ENCODE data around the gene INTS6. TPM values are rescaled to one million over a fixed set of nuclear protein-coding genes. Genes with fewer than 3 reads are reported as not detected.

The INTS6 gene
- total RNA-seq, 4 donors from 2014 or later = 33.5 to 62.0 (median 40.0) TPM

- no peak for TF ChIP-seq CTCF (IDR thresholded peaks at IDR 0.05; ENCODE audit: low read depth)
Measured at GRCh38 chr13:51440381-51440780, 12.5 kb downstream of the INTS6 start.

- no peak for TF ChIP-seq CTCF (IDR thresholded peaks at IDR 0.05; ENCODE audit: low read depth)
Measured at GRCh38 chr13:51437550-51438127, 15.2 kb downstream of the INTS6 start.

- TF ChIP-seq CTCF (IDR thresholded peaks at IDR 0.05; ENCODE audit: low read depth) = no peak
Measured at GRCh38 chr13:51435002-51435578, 17.7 kb downstream of the INTS6 start.

- TF ChIP-seq CTCF (IDR thresholded peaks at IDR 0.05; ENCODE audit: low read depth) = no peak
Measured at GRCh38 chr13:51432576-51432975, 20.3 kb downstream of the INTS6 start.

GRCh38 chr13:51426982-51427381 lies 25.9 kb downstream of the INTS6 start:
- TF ChIP-seq CTCF (IDR thresholded peaks at IDR 0.05; ENCODE audit: low read depth) = no peak

- TF ChIP-seq CTCF (IDR thresholded peaks at IDR 0.05; ENCODE audit: low read depth) = no peak
Measured at GRCh38 chr13:51425410-51426042, 27.3 kb downstream of the INTS6 start.

GRCh38 chr13:51423766-51424165 lies 29.1 kb downstream of the INTS6 start:
- TF ChIP-seq CTCF (IDR thresholded peaks at IDR 0.05; ENCODE audit: low read depth) = no peak

Data from subcutaneous adipose tissue (tissue), 4 donors.